Spleen (tissue), 7 donors: ENCODE results near the gene CEBPZ.

Source experiments
- CTCF ChIP-seq, 11 experiments: fragments of 200-600 bp in 7 of 11; fragments of 450-650 bp in 4 of 11; sonication (generic) in 4 of 11; IDR thresholded peaks in 8 of 11; conservative IDR thresholded peaks in 3 of 11; 1 replicate in 7 of 11; 2 replicates in 4 of 11; pipeline versions ENCODE4 v1.4.0 to v1.8.0; 2016 to 2021; ENCODE audit warnings: antibody characterized with exemption in 11 of 11, inconsistent platforms in 4 of 11, mild to moderate bottlenecking in 1 of 11
- POLR2A ChIP-seq, 3 donors: fragments of 450-650 bp; IDR thresholded peaks; one replicate each; pipeline ENCODE4 v1.5.1; 2017; ENCODE audit warnings: antibody characterized with exemption in 3 of 3, mild to moderate bottlenecking in 1 of 3
- POLR2AphosphoS5 ChIP-seq, 3 donors: sonication (generic); formaldehyde crosslinking; IDR thresholded peaks; one replicate each; pipeline ENCODE4 v1.5.1; 2017; ENCODE audit warnings: antibody characterized with exemption in 3 of 3
- donor health status: DM: no; HTN: no; CAD: no; lungs with moderate emphysema.
- donor health status: DM: no; HTN: no; CAD: no.
- donor health status: DM: no; HTN: no; CAD: no.

GRCh38 chr2:37274359-37274965 is 43.1 kb upstream of the CEBPZ start:
- no peak for TF ChIP-seq CTCF (IDR thresholded peaks at IDR 0.05 in 8 of 11, conservative IDR thresholded peaks at IDR 0.05 in 3 of 11)
- no peak for TF ChIP-seq POLR2A (IDR thresholded peaks at IDR 0.05)
- TF ChIP-seq POLR2AphosphoS5 (IDR thresholded peaks at IDR 0.05) = no peak
